GM18508 (cell line): ENCODE results near the gene RPL28.

Source experiments
- ATAC-seq: cut with Tn5 transposase; IDR thresholded peaks from one replicate; pipeline ENCODE4 v1.9.1; 2021; ENCODE audit warnings: moderate number of reproducible peaks; ENCODE audit not compliant: insufficient read depth, unreplicated experiment

RPL28 gene

DNA sequence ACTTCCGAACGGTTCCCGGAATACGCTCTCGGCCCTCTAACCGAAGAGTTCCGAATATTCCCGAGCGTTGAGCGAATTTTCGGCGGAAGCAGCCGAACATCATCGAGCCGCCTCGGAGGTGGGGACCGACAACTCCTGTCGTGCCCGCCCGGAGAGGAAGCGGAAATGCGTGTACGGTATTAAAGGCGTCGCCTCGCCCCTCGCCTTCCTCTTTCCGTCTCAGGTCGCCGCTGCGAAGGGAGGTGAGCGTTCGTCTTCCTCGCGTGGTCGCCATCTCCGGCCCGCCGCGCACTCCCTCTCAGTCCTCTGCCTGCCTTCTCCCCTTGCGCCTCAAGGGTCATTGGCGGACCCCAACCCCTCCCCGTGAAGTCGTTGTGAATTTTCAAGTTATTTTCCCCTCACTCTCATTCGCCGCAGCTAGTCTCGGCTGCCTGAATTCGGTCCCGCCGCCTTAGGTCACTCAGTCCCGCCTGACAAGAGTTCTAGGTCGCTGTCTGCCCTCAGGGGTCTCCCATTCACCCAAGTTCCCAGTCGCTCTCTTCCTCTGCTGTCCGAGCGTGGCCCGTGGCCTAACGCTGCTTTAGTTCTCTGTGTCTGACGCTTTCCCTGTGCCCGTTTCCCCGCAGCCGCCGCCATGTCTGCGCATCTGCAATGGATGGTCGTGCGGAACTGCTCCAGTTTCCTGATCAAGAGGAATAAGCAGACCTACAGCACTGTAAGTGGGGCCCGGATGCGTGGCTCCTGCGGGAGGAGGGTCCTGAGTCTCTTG lies at the start of gene RPL28:
TSS of gene RPL28 (plus strand) at position 209 of the 769 bp plus-strand sequence. CDS start at position 635, 426 bp downstream.
- ATAC-seq = peak; percentile 65

DNA sequence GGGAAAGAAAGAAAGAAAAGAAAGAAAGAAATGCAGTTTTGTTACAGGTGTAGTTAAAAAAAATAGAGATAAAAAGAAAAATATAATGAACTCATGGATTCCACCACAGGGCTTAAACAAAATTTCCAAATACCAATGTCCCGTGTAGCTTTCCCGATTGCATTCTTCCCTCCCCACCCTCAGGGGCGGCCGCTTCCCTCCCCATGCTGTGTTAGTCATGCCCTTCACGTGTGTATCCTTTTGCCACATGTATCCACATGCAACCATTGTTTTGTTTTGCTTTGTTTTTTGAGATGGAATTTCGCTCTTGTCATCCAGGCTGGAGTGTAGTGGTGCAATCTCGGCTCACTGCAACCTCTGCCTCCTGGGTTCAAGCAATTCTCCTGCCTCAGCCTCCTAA lies 49.6 kb upstream of the RPL28 start:
- no peak for ATAC-seq

- peak; percentile 81 for ATAC-seq
Measured at GRCh38 chr19:55339105-55339888, 46.4 kb upstream of the RPL28 start, which contains the start of gene KMT5C. Gene KMT5C (plus strand): TSS chr19:55339876. CDS start chr19:55341937, 2,061 bp downstream.

GRCh38 chr19:55339889-55340783 lies 45.6 kb upstream of the RPL28 start:
- ATAC-seq = no peak

GRCh38 chr19:55340784-55341147 lies 45.0 kb upstream of the RPL28 start:
- ATAC-seq = no peak

GRCh38 chr19:55341171-55341588 lies 44.6 kb upstream of the RPL28 start:
- no peak for ATAC-seq

DNA sequence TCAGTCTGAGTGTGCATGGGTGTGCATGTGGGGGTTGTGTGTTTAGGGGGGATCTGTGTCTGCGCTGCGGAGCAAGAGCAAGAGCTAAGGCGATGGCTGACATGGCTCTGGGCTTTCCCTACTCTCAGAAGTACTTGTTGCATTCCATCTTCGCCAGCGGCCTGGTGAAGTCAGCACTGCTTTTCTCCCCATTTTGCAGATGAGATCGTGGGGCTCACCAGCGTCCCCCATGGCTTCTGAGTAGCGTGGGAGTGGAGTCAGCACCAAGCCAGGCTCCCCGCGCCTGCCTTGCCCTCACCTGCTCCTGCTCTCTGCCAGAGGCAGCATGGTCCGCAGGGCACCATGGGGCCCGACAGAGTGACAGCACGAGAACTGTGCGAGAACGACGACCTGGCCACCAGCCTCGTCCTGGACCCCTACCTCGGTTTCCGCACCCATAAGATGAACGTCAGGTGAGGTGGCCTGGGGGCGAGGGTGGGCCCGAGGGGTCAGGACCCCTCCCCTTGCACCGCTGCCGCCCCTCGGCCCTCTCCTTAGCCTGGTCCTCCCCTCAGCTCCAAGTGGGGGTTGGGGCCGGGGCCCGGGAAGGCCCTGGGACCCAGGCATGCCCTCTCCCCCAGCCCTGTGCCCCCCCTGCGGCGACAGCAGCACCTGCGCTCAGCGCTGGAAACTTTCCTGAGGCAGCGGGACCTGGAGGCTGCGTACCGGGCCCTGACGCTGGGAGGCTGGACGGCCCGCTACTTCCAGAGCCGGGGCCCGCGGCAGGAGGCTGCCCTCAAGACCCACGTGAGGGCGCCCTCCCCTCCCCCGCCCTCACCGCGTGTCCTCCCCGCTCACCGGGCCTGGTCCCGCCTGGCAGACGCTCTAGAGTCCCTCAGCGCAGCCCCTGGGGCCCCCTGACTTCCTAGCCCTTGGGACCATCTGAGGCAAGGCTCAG lies 43.9 kb upstream of the RPL28 start:
- no peak for ATAC-seq

GRCh38 chr19:55344444-55344843 lies 41.3 kb upstream of the RPL28 start:
- ATAC-seq = no peak

DNA sequence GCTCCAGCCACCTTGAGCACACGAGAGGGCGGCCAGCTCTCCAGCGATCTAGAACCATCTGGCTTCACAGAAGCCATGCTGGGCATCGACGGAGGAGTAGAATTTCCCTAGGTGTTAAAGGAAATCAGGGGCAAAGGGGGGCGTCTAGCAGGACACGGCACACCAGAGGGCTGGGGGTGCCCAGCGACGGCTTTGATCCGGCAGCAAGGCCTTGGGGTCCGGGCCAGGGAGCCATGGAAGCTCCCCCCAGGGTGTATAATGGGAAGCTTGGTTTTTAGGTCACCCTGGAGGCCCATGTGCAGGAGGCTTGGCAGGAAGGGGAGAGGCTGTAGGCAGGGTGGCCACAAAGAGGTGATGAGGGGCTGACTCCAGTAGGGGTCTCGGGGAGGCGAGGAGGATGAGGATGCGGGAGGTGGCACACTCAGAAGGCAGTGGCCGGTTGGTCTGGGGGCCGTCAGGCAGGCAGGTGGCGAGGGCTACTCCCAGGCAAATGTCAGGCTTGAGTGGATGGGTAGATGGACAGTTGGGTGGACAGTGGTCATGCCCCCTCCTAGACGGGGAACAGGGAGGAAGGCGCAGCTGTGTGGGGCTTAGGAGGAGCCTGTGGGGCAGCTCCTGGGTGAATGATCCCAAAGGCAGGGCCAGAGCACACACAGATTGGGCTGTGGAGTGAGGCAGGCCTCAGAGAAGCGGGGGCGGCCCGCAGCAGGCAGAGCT lies 40.5 kb upstream of the RPL28 start:
- no peak for ATAC-seq

DNA sequence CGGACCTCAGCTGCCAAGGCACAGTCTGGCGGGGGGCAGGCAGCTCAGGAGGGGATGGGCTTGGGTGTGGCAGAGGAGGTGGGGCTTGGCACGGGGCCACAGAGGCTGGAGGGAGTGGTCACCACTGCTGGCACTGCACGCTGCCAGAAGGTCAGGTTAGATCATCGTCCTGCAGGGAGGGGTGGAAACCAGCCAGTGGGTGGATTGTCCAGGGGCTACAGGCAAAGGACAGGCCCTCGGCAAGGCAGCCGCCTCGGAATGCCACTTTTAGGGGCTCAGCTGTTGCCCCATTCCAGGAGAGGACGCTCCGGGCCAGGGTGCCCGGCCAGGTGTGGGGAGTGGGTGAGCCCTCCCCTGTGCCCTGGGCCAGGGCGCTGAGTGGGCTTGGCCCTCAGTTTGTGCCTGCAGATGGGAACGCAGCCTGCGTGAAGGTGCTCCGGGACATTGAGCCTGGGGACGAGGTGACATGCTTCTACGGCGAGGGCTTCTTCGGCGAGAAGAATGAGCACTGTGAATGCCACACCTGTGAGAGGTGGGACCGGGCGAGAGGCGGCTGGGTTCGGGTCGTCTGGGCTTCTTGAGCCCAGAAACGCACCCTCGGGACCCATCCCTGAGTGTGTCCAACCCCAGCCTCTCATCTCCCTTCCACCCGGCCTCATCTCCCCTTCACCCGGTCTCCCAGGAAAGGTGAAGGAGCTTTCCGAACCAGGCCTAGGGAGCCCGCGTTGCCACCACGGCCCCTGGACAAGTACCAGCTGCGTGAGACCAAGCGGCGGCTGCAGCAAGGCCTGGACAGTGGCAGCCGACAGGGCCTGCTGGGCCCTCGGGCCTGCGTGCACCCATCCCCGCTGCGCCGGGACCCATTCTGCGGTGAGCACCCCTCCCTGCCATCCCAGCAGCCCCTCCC lies 39.7 kb upstream of the RPL28 start:
- ATAC-seq = no peak

DNA sequence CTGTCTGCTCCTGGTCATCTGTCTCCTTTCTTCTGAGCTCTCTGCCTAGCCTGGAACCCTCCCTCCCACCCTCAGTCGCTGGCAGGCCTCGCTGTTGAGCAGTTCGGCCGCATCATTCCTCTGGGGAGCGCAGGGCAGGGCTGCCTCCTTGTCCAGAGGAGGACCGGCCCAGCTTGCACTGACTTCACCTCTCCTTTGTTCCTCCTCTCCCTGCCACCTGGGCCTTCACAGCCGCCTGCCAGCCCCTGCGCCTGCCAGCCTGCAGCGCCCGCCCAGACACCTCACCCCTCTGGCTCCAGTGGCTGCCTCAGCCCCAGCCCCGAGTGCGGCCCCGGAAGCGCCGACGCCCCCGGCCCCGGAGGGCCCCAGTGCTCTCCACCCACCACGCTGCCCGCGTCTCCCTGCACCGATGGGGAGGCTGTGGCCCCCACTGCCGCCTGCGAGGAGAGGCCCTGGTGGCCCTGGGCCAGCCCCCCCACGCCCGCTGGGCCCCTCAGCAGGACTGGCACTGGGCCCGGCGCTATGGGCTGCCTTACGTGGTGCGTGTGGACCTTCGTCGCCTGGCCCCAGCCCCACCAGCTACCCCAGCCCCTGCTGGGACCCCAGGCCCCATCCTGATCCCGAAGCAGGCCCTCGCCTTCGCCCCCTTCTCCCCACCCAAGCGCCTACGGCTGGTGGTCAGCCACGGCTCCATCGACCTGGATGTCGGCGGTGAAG lies 38.8 kb upstream of the RPL28 start:
- ATAC-seq = no peak

DNA sequence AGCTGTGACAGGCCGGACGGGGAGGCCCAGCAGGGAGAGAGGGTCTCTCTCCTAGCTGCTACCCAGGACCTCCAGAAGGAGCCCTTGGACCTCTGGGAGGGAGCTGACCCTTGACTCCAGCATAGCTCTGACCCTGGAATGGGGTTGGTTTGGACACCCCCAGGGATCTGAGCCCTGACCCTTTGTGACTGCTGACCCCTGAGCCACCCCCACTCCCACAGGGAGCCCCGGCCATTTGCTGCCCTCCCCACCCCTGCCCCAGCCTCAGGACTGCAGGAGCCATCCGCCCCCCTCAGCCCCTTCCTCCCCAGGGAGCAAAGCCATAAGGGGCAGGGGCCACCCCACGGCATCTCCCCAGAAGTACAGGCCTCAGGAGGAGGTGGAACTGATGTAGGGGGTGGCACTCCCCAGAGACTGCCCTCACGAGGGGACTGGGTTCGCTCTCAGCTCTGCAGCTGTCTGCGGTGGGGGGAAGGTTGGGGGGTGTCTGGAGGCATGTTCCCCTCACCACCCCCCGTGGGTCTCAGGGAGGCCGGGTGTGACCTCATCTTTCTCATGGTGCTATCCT lies 38.2 kb upstream of the RPL28 start:
- no peak for ATAC-seq

- ATAC-seq = no peak
Measured at GRCh38 chr19:55348317-55349034, 37.3 kb upstream of the RPL28 start.

- ATAC-seq = no peak
Measured at GRCh38 chr19:55350620-55351315, 35.0 kb upstream of the RPL28 start.

DNA sequence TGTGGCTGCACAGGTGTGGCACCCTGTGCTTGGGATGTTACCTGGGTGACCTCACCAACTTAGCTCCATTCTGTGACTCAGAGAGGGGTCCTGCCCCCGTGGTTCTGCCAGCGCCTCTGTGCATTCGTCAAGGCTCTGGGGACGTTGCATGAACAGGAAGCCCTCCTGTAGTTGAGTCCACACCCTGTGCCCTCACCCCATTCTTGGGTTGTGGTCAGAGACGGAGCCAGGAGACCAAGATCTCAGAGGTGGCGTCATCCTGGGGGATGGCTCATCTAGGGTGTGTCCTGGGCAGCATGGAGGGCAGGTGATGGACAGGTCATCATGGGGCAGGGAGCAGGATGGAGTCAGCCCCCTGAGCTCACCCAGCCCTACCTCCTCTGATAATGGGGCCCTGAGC lies 33.7 kb upstream of the RPL28 start:
- ATAC-seq = no peak
